Fibroblast of lung (primary cell): Measurements from ENCODE around the gene CTRB2. TPM values are rescaled to one million over a fixed set of nuclear protein-coding genes. Genes with fewer than 3 reads are reported as not detected.

ENCODE experiments used
- DNase-seq, 2 donors: peaks; one replicate each; pipeline versions ENCODE4 v3.0.0 to v3.0.0-alpha.2; 2010; ENCODE audit warnings: low read depth in 2 of 2
- H2AFZ ChIP-seq: 2 replicates; pipeline ENCODE4 v1.5.1; 2012; ENCODE audit warnings: low read length, control low read depth, inconsistent platforms
- H3K27ac ChIP-seq: 2 replicates; pipeline ENCODE4 v1.5.1; 2011; ENCODE audit warnings: low read length, control low read depth; ENCODE audit not compliant: insufficient read depth
- H3K27me3 ChIP-seq: 2 replicates; pipeline ENCODE4 v1.5.1; 2011; ENCODE audit warnings: mild to moderate bottlenecking, low read length; ENCODE audit not compliant: control insufficient read depth, insufficient read depth
- H3K36me3 ChIP-seq: 2 replicates; pipeline ENCODE4 v1.5.1; 2011; ENCODE audit warnings: low read length; ENCODE audit not compliant: control insufficient read depth, insufficient read depth
- H3K4me1 ChIP-seq: 2 replicates; pipeline ENCODE4 v1.5.1; 2011; ENCODE audit warnings: low read length; ENCODE audit not compliant: control insufficient read depth, insufficient read depth; ENCODE audit errors: extremely low read depth
- H3K4me2 ChIP-seq: 2 replicates; pipeline ENCODE4 v1.5.1; 2011; ENCODE audit warnings: low read length, control low read depth; ENCODE audit not compliant: insufficient read depth; ENCODE audit errors: extremely low read depth
- H3K4me3 ChIP-seq, 4 experiments: fragments of 200-600 bp in 1 of 4; sonication (generic) in 1 of 4; replicated peaks in 1 of 4; 2 replicates each; pipeline ENCODE4 v1.5.1; 2011 to 2016; ENCODE audit warnings: low read length in 4 of 4, low read depth in 3 of 4, mild to moderate bottlenecking in 3 of 4, control low read depth in 2 of 4, inconsistent platforms in 1 of 4, mixed read lengths in 1 of 4; ENCODE audit not compliant: insufficient read depth in 1 of 4; ENCODE audit errors: control extremely low read depth in 1 of 4
- H3K79me2 ChIP-seq: 2 replicates; pipeline ENCODE4 v1.5.1; 2012; ENCODE audit warnings: mild to moderate bottlenecking, low read length, inconsistent platforms; ENCODE audit not compliant: control insufficient read depth, insufficient read depth
- H3K9ac ChIP-seq: 2 replicates; pipeline ENCODE4 v1.5.1; 2011; ENCODE audit warnings: mild to moderate bottlenecking, low read length, control low read depth; ENCODE audit not compliant: insufficient read depth
- H3K9me3 ChIP-seq: 2 replicates; pipeline ENCODE4 v1.5.1; 2012; ENCODE audit warnings: low read depth, low read length; ENCODE audit not compliant: control insufficient read depth, insufficient read depth
- H4K20me1 ChIP-seq: 2 replicates; pipeline ENCODE4 v1.5.1; 2011; ENCODE audit warnings: low read length; ENCODE audit not compliant: control insufficient read depth, insufficient read depth; ENCODE audit errors: extremely low read depth
- CTCF ChIP-seq, 2 donors: IDR thresholded peaks in 1 of 2; conservative IDR thresholded peaks in 1 of 2; 1 replicate in 1 of 2; 2 replicates in 1 of 2; pipeline ENCODE4 v1.5.1; 2011 to 2012; ENCODE audit warnings: low read length in 2 of 2, control low read depth in 1 of 2, inconsistent platforms in 1 of 2, low read depth in 1 of 2, mild to moderate bottlenecking in 1 of 2
- EZH2 ChIP-seq: IDR thresholded peaks from 2 replicates; pipeline ENCODE4 v1.5.1; 2012; ENCODE audit warnings: low read length, control low read depth, mild to moderate bottlenecking; ENCODE audit errors: missing control alignments
- polyA plus RNA-seq, 2 donors: library from polyadenylated mRNA; depleted of rRNA in 1 of 2; stranded (reverse) in 1 of 2; unstranded in 1 of 2; fragments of >200 nt; gene quantifications; 2 replicates each; pipeline ENCODE4 v1.2.1, GENCODE V29; 2011 to 2012; ENCODE audit warnings: missing spikeins in 1 of 2
- total RNA-seq: library from RNA; depleted of rRNA; stranded (reverse); fragments of >200 nt; gene quantifications from 2 replicates; pipeline ENCODE4 v1.2.1, GENCODE V29; 2014

Gene CTRB2
- total and polyA plus RNA-seq, 2 donors (not counting 1 experiment from before 2014, with no cell fraction given) = not detected

GRCh38 chr16:75231570-75231969 lies 24.6 kb upstream of the CTRB2 start:
- Histone ChIP-seq H3K9ac (no peak overlapping the region), H3K27me3 (no peaks in the 10 kb centered on the region), H3K27ac (no peak overlapping the region), H3K9me3 (no peaks in the 10 kb centered on the region), H3K36me3 (peaks cover 57% of the 10 kb centered on the region), H3K79me2 (peaks cover 41% of the 10 kb centered on the region), H2AFZ (no peak overlapping the region), H3K4me2 (no peak overlapping the region), H3K4me3 (no peak overlapping the region), H4K20me1 (no peaks in the 10 kb centered on the region), H3K4me1 (peaks cover 9% of the 10 kb centered on the region)
- TF ChIP-seq CTCF (conservative IDR thresholded peaks at IDR 0.05 in 1 of 2, IDR thresholded peaks at IDR 0.05 in 1 of 2; ENCODE audit: low read depth in 1 of 2, low read length in 2 of 2) (no peak), EZH2 (no peak)
- DNase-seq = no peak

DNA sequence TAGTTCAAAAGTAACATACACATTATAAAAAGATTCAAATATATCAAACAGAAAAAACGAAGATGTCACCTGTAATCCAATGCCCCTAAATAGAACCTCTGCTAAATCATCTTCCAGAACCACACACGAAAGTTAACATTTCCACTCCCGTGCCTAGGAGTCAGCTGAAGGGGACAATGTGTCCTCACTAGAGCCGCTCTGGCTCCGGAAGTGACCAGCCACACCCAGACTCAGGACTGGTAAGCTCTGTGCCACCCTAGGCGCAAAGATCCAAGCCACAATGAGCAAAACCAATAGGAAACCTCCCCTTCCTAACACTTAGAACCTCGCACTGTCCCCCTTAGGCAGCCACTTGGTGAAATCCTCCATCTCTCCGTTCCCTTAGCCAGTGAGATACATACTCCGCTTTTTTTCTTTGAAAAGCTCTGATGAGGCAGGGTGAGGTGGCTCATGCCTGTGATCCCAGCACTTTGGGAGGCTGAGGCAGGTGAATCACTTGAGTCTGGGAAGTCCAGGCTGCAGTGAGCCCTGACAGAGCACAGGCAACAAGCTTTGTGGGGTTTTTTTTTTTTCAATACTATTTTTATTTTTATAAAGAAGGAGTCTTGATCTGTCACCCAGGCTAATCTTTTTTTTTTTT lies 23.6 kb upstream of the CTRB2 start:
- TF ChIP-seq CTCF (conservative IDR thresholded peaks at IDR 0.05 in 1 of 2, IDR thresholded peaks at IDR 0.05 in 1 of 2; ENCODE audit: low read depth in 1 of 2, low read length in 2 of 2) (no peak), EZH2 (no peak)
- H2AFZ ChIP-seq = no peak overlapping the region
- no peaks in the 10 kb centered on the region for H3K27me3 ChIP-seq
- no peak overlapping the region for H3K27ac ChIP-seq
- no peaks in the 10 kb centered on the region for H3K9me3 ChIP-seq
- no peak overlapping the region for H3K4me3 ChIP-seq
- peaks cover 31% of the 10 kb centered on the region for H3K79me2 ChIP-seq
- H3K4me2 ChIP-seq = no peak overlapping the region
- no peak overlapping the region for H3K9ac ChIP-seq
- peaks cover 9% of the 10 kb centered on the region for H3K4me1 ChIP-seq
- peaks cover 48% of the 10 kb centered on the region for H3K36me3 ChIP-seq
- no peaks in the 10 kb centered on the region for H4K20me1 ChIP-seq
- no peak for DNase-seq

DNA sequence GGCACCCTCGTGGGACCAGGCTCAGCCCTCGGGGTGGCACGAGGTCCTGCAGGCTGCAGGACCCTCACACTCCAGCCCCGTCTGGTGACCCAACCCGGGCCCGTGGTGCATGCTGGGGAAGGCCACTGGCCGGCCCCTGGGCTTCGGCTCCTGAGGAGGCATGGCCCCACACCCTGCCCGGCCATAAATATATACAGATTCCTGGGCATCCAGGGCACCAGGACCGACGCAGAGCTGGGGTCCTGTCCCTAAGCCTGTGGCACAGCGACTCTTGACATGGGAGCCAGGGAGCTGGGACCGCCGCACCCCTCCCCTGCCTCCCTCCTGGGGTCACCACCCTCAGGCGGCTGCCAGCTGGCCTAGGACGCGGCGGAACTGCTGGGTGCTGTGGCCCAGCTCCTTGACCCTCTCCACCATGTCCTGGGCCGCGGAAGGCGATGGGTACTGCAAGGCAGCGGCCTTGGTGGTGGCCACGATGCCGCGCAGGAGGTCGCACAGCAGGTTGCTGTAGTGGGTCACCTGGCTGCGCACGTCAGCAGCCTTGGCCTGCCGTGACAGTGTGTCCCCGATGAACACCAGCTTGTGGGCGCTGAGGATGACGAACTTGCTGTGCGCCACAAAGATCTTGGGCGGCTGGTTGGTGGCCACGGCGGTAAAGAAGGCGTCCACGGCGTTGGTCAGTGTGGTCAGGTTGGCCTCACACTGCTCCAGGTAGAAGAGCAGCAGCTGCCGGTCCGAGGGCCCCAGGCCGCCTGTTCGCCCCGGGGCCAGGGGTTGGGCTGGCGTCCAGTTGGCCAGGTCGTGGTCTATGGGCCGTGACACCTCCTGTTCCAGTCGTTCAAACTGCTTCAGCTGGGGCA lies 22.4 kb upstream of the CTRB2 start:
- Histone ChIP-seq H2AFZ (no peak overlapping the region), H3K27ac (no peak overlapping the region), H3K79me2 (peaks cover 19% of the 10 kb centered on the region), H3K36me3 (peaks cover 36% of the 10 kb centered on the region), H3K9me3 (no peaks in the 10 kb centered on the region), H3K4me2 (no peak overlapping the region), H3K4me1 (peaks cover 5% of the 10 kb centered on the region), H3K9ac (no peak overlapping the region), H3K27me3 (no peaks in the 10 kb centered on the region), H4K20me1 (no peaks in the 10 kb centered on the region), H3K4me3 (no peak overlapping the region)
- TF ChIP-seq CTCF (conservative IDR thresholded peaks at IDR 0.05 in 1 of 2, IDR thresholded peaks at IDR 0.05 in 1 of 2; ENCODE audit: low read depth in 1 of 2, low read length in 2 of 2) (no peak), EZH2 (no peak)
- no peak for DNase-seq
